ENCODE data around the gene FN3KRP. TPM values are rescaled to one million over a fixed set of nuclear protein-coding genes. Genes with fewer than 3 reads are reported as not detected.

The FN3KRP gene
- polyA plus RNA-seq, 2 donors: 15.6 to 19.0 TPM

GRCh38 chr17:82696916-82697807 is 19.3 kb upstream of the FN3KRP start:
- peak overlapping the region; percentile 62 to 88 for H3K4me3 ChIP-seq (ENCODE audit: low read depth in 1 of 2, low read length in 2 of 2)
- WGBS, 2 donors: 26 to 28% methylated on average over 36 to 48 of the region's 48 CpGs
- H3K36me3 ChIP-seq (ENCODE audit: control insufficient read depth in 2 of 2, insufficient read depth in 2 of 2, low read length in 1 of 2): no peaks in the 10 kb centered on the region
- peaks cover 9 to 21% of the 10 kb centered on the region in 2 donors for H3K4me1 ChIP-seq (ENCODE audit: control insufficient read depth in 2 of 2, insufficient read depth in 2 of 2, low read length in 1 of 2)
- no peak overlapping the region for H3K27ac ChIP-seq (ENCODE audit: low read depth in 2 of 2, low read length in 1 of 2)
- H3K27me3 ChIP-seq (ENCODE audit: control insufficient read depth in 1 of 2, insufficient read depth in 2 of 2, low read length in 2 of 2): no peaks in the 10 kb centered on the region
- no peaks in the 10 kb centered on the region for H3K9me3 ChIP-seq (ENCODE audit: control insufficient read depth in 2 of 2, insufficient read depth in 1 of 2, low read depth in 1 of 2, low read length in 1 of 2)

GRCh38 chr17:82697808-82698064 is 18.8 kb upstream of the FN3KRP start:
- Histone ChIP-seq H3K36me3 (ENCODE audit: control insufficient read depth in 2 of 2, insufficient read depth in 2 of 2, low read length in 1 of 2) (no peaks in the 10 kb centered on the region), H3K4me3 (ENCODE audit: low read depth in 1 of 2, low read length in 2 of 2) (peak overlapping the region; percentile 62 to 88), H3K27ac (ENCODE audit: low read depth in 2 of 2, low read length in 1 of 2) (no peak overlapping the region), H3K9me3 (ENCODE audit: control insufficient read depth in 2 of 2, insufficient read depth in 1 of 2, low read depth in 1 of 2, low read length in 1 of 2) (no peaks in the 10 kb centered on the region), H3K4me1 (ENCODE audit: control insufficient read depth in 2 of 2, insufficient read depth in 2 of 2, low read length in 1 of 2) (peaks cover 9 to 21% of the 10 kb centered on the region in 2 donors), H3K27me3 (ENCODE audit: control insufficient read depth in 1 of 2, insufficient read depth in 2 of 2, low read length in 2 of 2) (no peaks in the 10 kb centered on the region)
- 0 to 1% methylated on average over 32 of the region's 32 CpGs for WGBS, 2 donors

GRCh38 chr17:82698065-82698973 is 18.2 kb upstream of the FN3KRP start, which contains the start of gene RAB40B:
RAB40B (minus strand) TSS chr17:82698698; CDS start chr17:82698596, 102 bp downstream.
- no peaks in the 10 kb centered on the region for H3K9me3 ChIP-seq (ENCODE audit: control insufficient read depth in 2 of 2, insufficient read depth in 1 of 2, low read depth in 1 of 2, low read length in 1 of 2)
- H3K4me3 ChIP-seq (ENCODE audit: low read depth in 1 of 2, low read length in 2 of 2): peak within 1 kb of the TSS; percentile 62 to 88
- no peaks in the 10 kb centered on the region for H3K27me3 ChIP-seq (ENCODE audit: control insufficient read depth in 1 of 2, insufficient read depth in 2 of 2, low read length in 2 of 2)
- 1% methylated on average over 61 to 112 of the region's 112 CpGs for WGBS, 2 donors
- peaks cover 9 to 26% of the 10 kb centered on the region in 2 donors for H3K4me1 ChIP-seq (ENCODE audit: control insufficient read depth in 2 of 2, insufficient read depth in 2 of 2, low read length in 1 of 2)
- H3K36me3 ChIP-seq (ENCODE audit: control insufficient read depth in 2 of 2, insufficient read depth in 2 of 2, low read length in 1 of 2): no peaks in the 10 kb centered on the region
- peak within 1 kb of the TSS; percentile 29 to 67 for H3K27ac ChIP-seq (ENCODE audit: low read depth in 2 of 2, low read length in 1 of 2)

DNA sequence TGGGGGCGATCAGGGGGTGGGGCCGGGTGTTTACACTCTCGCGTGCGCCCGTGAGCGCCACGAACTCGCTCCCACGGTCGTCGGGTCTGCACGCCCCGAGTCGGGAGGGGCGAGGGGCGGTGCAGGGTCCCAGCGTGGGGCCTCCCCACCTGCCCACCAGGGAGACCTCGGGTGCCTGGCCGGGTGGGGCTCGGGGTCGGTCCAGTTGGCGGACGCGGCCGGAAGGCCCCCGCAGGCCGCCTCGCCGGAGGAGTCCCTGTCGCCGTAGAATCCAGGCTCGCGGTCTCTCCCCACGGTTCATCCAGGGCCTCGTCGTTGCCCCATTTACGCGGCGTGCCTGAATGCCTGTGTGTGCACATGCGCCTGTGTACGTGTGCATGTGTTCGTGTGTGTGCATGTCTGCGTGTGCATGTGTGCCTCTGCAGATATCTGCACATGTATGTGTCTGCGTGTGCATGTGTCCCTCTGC is 17.5 kb upstream of the FN3KRP start:
- peak overlapping the region; percentile 29 to 67 for H3K27ac ChIP-seq (ENCODE audit: low read depth in 2 of 2, low read length in 1 of 2)
- H3K9me3 ChIP-seq (ENCODE audit: control insufficient read depth in 2 of 2, insufficient read depth in 1 of 2, low read depth in 1 of 2, low read length in 1 of 2): no peaks in the 10 kb centered on the region
- H3K4me1 ChIP-seq (ENCODE audit: control insufficient read depth in 2 of 2, insufficient read depth in 2 of 2, low read length in 1 of 2): peaks cover 9 to 27% of the 10 kb centered on the region in 2 donors
- H3K4me3 ChIP-seq (ENCODE audit: low read depth in 1 of 2, low read length in 2 of 2): peak overlapping the region; percentile 62 to 63
- no peaks in the 10 kb centered on the region for H3K27me3 ChIP-seq (ENCODE audit: control insufficient read depth in 1 of 2, insufficient read depth in 2 of 2, low read length in 2 of 2)
- 5 to 6% methylated on average over 44 to 45 of the region's 45 CpGs for WGBS, 2 donors
- H3K36me3 ChIP-seq (ENCODE audit: control insufficient read depth in 2 of 2, insufficient read depth in 2 of 2, low read length in 1 of 2): no peaks in the 10 kb centered on the region

DNA sequence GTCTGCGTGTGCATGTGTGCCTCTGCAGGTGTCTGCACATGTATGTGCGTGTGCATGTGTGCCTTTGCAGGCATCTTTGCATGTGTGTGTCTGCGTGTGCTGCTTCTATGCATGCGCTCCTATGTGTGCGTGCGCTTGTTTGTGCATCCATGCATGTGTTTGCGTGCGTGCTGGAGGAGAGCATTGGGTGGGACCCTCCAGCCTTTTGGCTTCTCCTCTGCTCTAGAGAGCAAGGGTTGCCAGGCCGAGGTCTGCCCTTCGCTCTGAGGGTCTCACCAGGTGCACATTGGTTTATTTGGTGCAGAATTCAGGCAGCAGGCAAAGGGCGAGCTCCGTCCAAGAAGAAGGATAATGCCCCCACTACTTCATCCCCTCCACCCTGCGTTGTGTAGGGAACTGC is 17.0 kb upstream of the FN3KRP start:
- WGBS, 2 donors: 80 to 84% methylated on average over 13 of the region's 13 CpGs
- Histone ChIP-seq H3K27me3 (ENCODE audit: control insufficient read depth in 1 of 2, insufficient read depth in 2 of 2, low read length in 2 of 2) (no peaks in the 10 kb centered on the region), H3K4me3 (ENCODE audit: low read depth in 1 of 2, low read length in 2 of 2) (no peak overlapping the region), H3K4me1 (ENCODE audit: control insufficient read depth in 2 of 2, insufficient read depth in 2 of 2, low read length in 1 of 2) (peaks cover 9 to 27% of the 10 kb centered on the region in 2 donors), H3K27ac (ENCODE audit: low read depth in 2 of 2, low read length in 1 of 2) (no peak overlapping the region), H3K36me3 (ENCODE audit: control insufficient read depth in 2 of 2, insufficient read depth in 2 of 2, low read length in 1 of 2) (no peaks in the 10 kb centered on the region), H3K9me3 (ENCODE audit: control insufficient read depth in 2 of 2, insufficient read depth in 1 of 2, low read depth in 1 of 2, low read length in 1 of 2) (no peaks in the 10 kb centered on the region)

GRCh38 chr17:82702231-82702927 is 14.1 kb upstream of the FN3KRP start:
- Histone ChIP-seq H3K9me3 (ENCODE audit: control insufficient read depth in 2 of 2, insufficient read depth in 1 of 2, low read depth in 1 of 2, low read length in 1 of 2) (no peaks in the 10 kb centered on the region), H3K4me1 (ENCODE audit: control insufficient read depth in 2 of 2, insufficient read depth in 2 of 2, low read length in 1 of 2) (peaks cover 2 to 20% of the 10 kb centered on the region in 2 donors), H3K27me3 (ENCODE audit: control insufficient read depth in 1 of 2, insufficient read depth in 2 of 2, low read length in 2 of 2) (no peaks in the 10 kb centered on the region), H3K36me3 (ENCODE audit: control insufficient read depth in 2 of 2, insufficient read depth in 2 of 2, low read length in 1 of 2) (no peaks in the 10 kb centered on the region), H3K27ac (ENCODE audit: low read depth in 2 of 2, low read length in 1 of 2) (peak overlapping the region; percentile 89), H3K4me3 (ENCODE audit: low read depth in 1 of 2, low read length in 2 of 2) (no peak overlapping the region)
- 35 to 39% methylated on average over 20 of the region's 20 CpGs for WGBS, 2 donors

GRCh38 chr17:82703036-82703745 is 13.3 kb upstream of the FN3KRP start:
- peak overlapping the region; percentile 89 for H3K27ac ChIP-seq (ENCODE audit: low read depth in 2 of 2, low read length in 1 of 2)
- no peaks in the 10 kb centered on the region for H3K36me3 ChIP-seq (ENCODE audit: control insufficient read depth in 2 of 2, insufficient read depth in 2 of 2, low read length in 1 of 2)
- 80 to 84% methylated on average over 26 of the region's 26 CpGs for WGBS, 2 donors
- H3K9me3 ChIP-seq (ENCODE audit: control insufficient read depth in 2 of 2, insufficient read depth in 1 of 2, low read depth in 1 of 2, low read length in 1 of 2): no peaks in the 10 kb centered on the region
- peaks cover 0 to 18% of the 10 kb centered on the region in 2 donors for H3K4me1 ChIP-seq (ENCODE audit: control insufficient read depth in 2 of 2, insufficient read depth in 2 of 2, low read length in 1 of 2)
- no peak overlapping the region for H3K4me3 ChIP-seq (ENCODE audit: low read depth in 1 of 2, low read length in 2 of 2)
- H3K27me3 ChIP-seq (ENCODE audit: control insufficient read depth in 1 of 2, insufficient read depth in 2 of 2, low read length in 2 of 2): no peaks in the 10 kb centered on the region

GRCh38 chr17:82703935-82704865 is 12.3 kb upstream of the FN3KRP start:
- Histone ChIP-seq H3K4me3 (ENCODE audit: low read depth in 1 of 2, low read length in 2 of 2) (no peak overlapping the region), H3K4me1 (ENCODE audit: control insufficient read depth in 2 of 2, insufficient read depth in 2 of 2, low read length in 1 of 2) (peaks cover 0 to 14% of the 10 kb centered on the region in 2 donors), H3K27me3 (ENCODE audit: control insufficient read depth in 1 of 2, insufficient read depth in 2 of 2, low read length in 2 of 2) (no peaks in the 10 kb centered on the region), H3K36me3 (ENCODE audit: control insufficient read depth in 2 of 2, insufficient read depth in 2 of 2, low read length in 1 of 2) (no peaks in the 10 kb centered on the region), H3K27ac (ENCODE audit: low read depth in 2 of 2, low read length in 1 of 2) (no peak overlapping the region), H3K9me3 (ENCODE audit: control insufficient read depth in 2 of 2, insufficient read depth in 1 of 2, low read depth in 1 of 2, low read length in 1 of 2) (no peaks in the 10 kb centered on the region)
- 78 to 82% methylated on average over 38 of the region's 38 CpGs for WGBS, 2 donors
